ENCODE measurements around the gene TRABD2A. TPM values are rescaled to one million over a fixed set of nuclear protein-coding genes. Genes with fewer than 3 reads are reported as not detected.
"Not testable (repeated sequence)": the region's sequence is repeated elsewhere in the genome, so short reads cannot be mapped to it uniquely, and the experiment has no call there.

Gene TRABD2A
- total and polyA plus RNA-seq, 4 donors: 0.65 to 2.9 (median 1.2) TPM

DNA sequence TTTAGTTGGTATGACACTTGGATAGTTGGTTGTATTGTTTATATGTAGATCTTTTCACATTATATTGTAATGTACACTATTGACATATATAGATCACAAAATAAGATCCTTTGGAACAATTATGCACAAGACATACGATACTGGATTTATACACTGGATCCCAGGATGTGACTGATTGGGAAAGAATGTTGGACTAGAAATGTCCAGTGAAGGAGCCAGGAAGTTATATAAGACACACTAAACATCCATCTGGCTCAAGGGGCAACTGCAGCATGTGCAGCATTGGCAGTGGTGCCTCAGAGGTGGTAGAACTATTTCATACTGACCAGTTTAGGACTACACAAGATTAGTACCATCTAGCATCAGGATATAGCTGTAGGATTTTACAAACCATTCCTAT is 104.9 kb downstream of the TRABD2A start:
- no peaks in the 10 kb centered on the region for H3K27me3 ChIP-seq (ENCODE audit: control insufficient read depth, insufficient read depth, low read length)
- H3K4me3 ChIP-seq (ENCODE audit: low read depth, low read length): no peak overlapping the region
- no peak for DNase-seq (ENCODE audit: low read depth in 4 of 6, low spot score in 6 of 6)
- WGBS (ENCODE audit: insufficient coverage): no CpG with 5 or more reads among the region's 1 CpG
- H3K4me1 ChIP-seq (ENCODE audit: control insufficient read depth, insufficient read depth, low read length): no peaks in the 10 kb centered on the region
- peaks cover 8% of the 10 kb centered on the region for H3K9me3 ChIP-seq (ENCODE audit: control insufficient read depth, insufficient read depth, low read length)
- no peak overlapping the region for H3K27ac ChIP-seq (ENCODE audit: low read depth, low read length)
- no peaks in the 10 kb centered on the region for H3K36me3 ChIP-seq (ENCODE audit: control insufficient read depth, insufficient read depth, low read length)

DNA sequence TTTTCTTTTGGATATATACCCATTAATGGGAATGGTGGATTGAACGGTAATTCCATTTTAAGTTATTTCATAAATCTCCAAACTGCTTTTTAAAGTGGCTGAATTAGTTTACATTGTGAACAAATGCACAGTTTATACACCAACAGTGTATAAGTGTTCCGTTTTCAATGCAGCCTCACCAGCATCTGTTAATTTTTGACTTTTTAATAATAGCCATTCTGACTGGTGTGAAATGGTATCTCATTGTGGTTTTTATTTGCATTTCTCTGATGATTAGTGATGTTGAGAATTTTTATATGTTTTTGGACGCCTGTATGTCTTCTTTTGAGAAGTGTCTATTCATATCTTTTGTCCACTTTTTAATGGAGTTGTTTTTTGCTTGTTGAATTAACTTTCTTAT is 107.3 kb downstream of the TRABD2A start:
- not testable (repeated sequence) for H3K4me1 ChIP-seq (ENCODE audit: control insufficient read depth, insufficient read depth, low read length); H3K4me3 ChIP-seq (ENCODE audit: low read depth, low read length); H3K27me3 ChIP-seq (ENCODE audit: control insufficient read depth, insufficient read depth, low read length); H3K27ac ChIP-seq (ENCODE audit: low read depth, low read length); H3K9me3 ChIP-seq (ENCODE audit: control insufficient read depth, insufficient read depth, low read length); DNase-seq (ENCODE audit: low read depth in 4 of 6, low spot score in 6 of 6); H3K36me3 ChIP-seq (ENCODE audit: control insufficient read depth, insufficient read depth, low read length)
- WGBS (ENCODE audit: insufficient coverage): no CpG with 5 or more reads among the region's 3 CpGs

Other genes with a start within 250 kb of the TRABD2A start
- 1,000 to 10,000 TPM; 2,245 to 4,399 TPM for gene TMSB10, start 24.6 kb upstream of the TRABD2A start, total RNA-seq
- 1,000 to 10,000 TPM; 2,566 to 2,818 TPM for gene TMSB10, start 24.6 kb upstream of the TRABD2A start, polyA plus RNA-seq (ENCODE audit: insufficient read length in 2 of 2)
- gene KCMF1, start 90.1 kb upstream of the TRABD2A start, total RNA-seq: 10 to 100 TPM; 49.0 to 57.2 TPM
- 10 to 100 TPM; 48.5 to 60.2 TPM for gene KCMF1, start 90.1 kb upstream of the TRABD2A start, polyA plus RNA-seq (ENCODE audit: insufficient read length in 2 of 2)

Data from spinal cord (tissue), 10 donors.